Glutamatergic neuron (in vitro differentiated cells): Measurements from ENCODE around the gene CACNA1D. TPM values are rescaled to one million over a fixed set of nuclear protein-coding genes. Genes with fewer than 3 reads are reported as not detected.

Source experiments
- DNase-seq: peaks from one replicate; pipeline ENCODE4 v3.0.0; 2022
- H3K27ac Mint-ChIP-seq: one replicate; pipeline ENCODE4 v1.8.0; 2020; ENCODE audit warnings: mild to moderate bottlenecking, mixed read lengths, inconsistent platforms; ENCODE audit not compliant: unreplicated experiment
- H3K27me3 Mint-ChIP-seq: one replicate; pipeline ENCODE4 v1.8.0; 2020; ENCODE audit warnings: mild to moderate bottlenecking, moderate library complexity, mixed read lengths, inconsistent platforms; ENCODE audit not compliant: unreplicated experiment
- H3K36me3 Mint-ChIP-seq: one replicate; pipeline ENCODE4 v1.8.0; 2020; ENCODE audit warnings: mild to moderate bottlenecking, mixed read lengths, inconsistent platforms; ENCODE audit not compliant: unreplicated experiment
- H3K4me1 Mint-ChIP-seq: one replicate; pipeline ENCODE4 v1.8.0; 2020; ENCODE audit warnings: mild to moderate bottlenecking, low read depth, mixed read lengths, inconsistent platforms; ENCODE audit not compliant: unreplicated experiment
- H3K4me3 Mint-ChIP-seq: one replicate; pipeline ENCODE4 v1.8.0; 2020; ENCODE audit warnings: mild to moderate bottlenecking, mixed read lengths, inconsistent platforms; ENCODE audit not compliant: unreplicated experiment
- H3K9me3 Mint-ChIP-seq: one replicate; pipeline ENCODE4 v1.8.0; 2020; ENCODE audit warnings: mild to moderate bottlenecking, moderate library complexity, mixed read lengths, inconsistent platforms; ENCODE audit not compliant: unreplicated experiment
- total RNA-seq: library from RNA; stranded (reverse); fragmentation: NEBNext Ultra II Directional; extraction: Animal tissue kit (Norgen Biotek cat#: 25700); gene quantifications from one replicate; pipeline ENCODE4 v1.2.1, GENCODE V29; 2021; ENCODE audit not compliant: unreplicated experiment
- TF ChIP-seq, protein P1 (sequence below): fragments of 200-600 bp; sonication (generic); IDR thresholded peaks from one replicate; pipeline ENCODE4 v1.5.0; 2021; ENCODE audit not compliant: partially characterized antibody, unreplicated experiment

Gene CACNA1D
- total RNA-seq, 1 donor from 2014 or later = 5.0 TPM

DNA sequence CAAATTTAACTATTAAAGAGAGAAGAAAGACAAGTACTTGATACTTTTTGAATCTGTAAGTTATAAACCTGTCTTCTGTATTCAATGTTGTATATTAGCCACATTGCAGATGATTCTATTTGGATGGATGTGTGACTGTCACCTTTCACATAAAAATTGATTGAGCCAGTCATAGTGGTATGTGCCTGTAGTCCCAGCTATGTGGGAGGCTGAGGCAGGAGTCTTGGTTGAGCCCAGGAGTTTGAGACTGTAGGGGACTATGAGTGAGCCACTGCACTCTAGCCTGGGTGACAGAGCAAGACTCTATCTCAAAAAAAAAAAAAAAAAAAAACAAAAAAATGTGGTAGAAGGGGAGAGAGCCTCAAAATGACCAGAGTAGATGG is 12.3 kb downstream of the CACNA1D start:
- H3K4me1 Mint-ChIP-seq = no peaks in the 10 kb centered on the region
- no peaks in the 10 kb centered on the region for H3K36me3 Mint-ChIP-seq
- H3K4me3 Mint-ChIP-seq = no peak overlapping the region
- DNase-seq = no peak
- no peaks in the 10 kb centered on the region for H3K9me3 Mint-ChIP-seq
- TF ChIP-seq, protein P1, sequence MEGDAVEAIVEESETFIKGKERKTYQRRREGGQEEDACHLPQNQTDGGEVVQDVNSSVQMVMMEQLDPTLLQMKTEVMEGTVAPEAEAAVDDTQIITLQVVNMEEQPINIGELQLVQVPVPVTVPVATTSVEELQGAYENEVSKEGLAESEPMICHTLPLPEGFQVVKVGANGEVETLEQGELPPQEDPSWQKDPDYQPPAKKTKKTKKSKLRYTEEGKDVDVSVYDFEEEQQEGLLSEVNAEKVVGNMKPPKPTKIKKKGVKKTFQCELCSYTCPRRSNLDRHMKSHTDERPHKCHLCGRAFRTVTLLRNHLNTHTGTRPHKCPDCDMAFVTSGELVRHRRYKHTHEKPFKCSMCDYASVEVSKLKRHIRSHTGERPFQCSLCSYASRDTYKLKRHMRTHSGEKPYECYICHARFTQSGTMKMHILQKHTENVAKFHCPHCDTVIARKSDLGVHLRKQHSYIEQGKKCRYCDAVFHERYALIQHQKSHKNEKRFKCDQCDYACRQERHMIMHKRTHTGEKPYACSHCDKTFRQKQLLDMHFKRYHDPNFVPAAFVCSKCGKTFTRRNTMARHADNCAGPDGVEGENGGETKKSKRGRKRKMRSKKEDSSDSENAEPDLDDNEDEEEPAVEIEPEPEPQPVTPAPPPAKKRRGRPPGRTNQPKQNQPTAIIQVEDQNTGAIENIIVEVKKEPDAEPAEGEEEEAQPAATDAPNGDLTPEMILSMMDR = no peak
- H3K27me3 Mint-ChIP-seq = no peaks in the 10 kb centered on the region
- no peak overlapping the region for H3K27ac Mint-ChIP-seq

DNA sequence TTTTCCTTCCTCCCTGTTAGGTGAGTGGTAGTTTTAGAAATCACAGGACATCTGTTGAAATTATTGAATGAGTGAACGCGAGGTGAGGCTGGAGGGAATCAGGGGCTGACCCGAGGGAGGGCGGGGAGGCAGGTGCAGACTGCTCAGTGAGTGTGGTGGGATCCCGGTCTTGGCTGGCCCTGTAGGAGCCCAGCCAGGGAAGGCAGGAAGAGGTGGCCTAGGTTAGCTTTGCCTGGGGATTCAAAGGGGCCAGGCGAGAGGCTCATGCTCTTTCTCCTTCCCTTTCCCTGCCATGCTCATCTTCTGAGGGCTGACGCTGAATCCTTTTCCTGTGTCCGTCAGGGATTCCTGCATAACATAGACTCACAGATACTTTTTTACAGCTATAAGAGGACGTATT is 15.1 kb downstream of the CACNA1D start:
- no peaks in the 10 kb centered on the region for H3K27me3 Mint-ChIP-seq
- H3K36me3 Mint-ChIP-seq = no peaks in the 10 kb centered on the region
- DNase-seq = no peak
- no peaks in the 10 kb centered on the region for H3K4me1 Mint-ChIP-seq
- no peak overlapping the region for H3K27ac Mint-ChIP-seq
- H3K4me3 Mint-ChIP-seq = no peak overlapping the region
- TF ChIP-seq, protein P1 = no peak
- no peaks in the 10 kb centered on the region for H3K9me3 Mint-ChIP-seq

DNA sequence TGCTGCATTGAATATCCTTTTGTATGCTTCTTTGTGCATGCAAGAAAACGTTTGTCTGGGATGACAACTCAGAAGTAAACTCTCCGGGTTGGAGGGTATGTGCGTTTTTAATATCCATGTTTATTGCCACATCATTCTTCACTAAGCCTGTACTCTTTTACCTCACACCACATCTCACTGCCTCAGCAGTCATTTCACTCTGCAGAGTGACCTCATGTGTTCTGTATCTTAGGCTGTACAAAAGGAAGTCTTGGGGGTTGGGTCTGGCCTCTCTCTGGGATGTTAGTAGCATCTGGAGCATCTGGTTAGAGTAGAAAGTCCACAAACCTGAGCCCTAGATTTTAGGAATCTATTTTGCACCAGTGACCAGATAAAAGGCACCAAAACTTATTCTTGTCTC is 16.1 kb downstream of the CACNA1D start:
- H3K27ac Mint-ChIP-seq = no peak overlapping the region
- no peaks in the 10 kb centered on the region for H3K36me3 Mint-ChIP-seq
- no peaks in the 10 kb centered on the region for H3K4me1 Mint-ChIP-seq
- no peaks in the 10 kb centered on the region for H3K27me3 Mint-ChIP-seq
- TF ChIP-seq, protein P1 = no peak
- H3K9me3 Mint-ChIP-seq = no peaks in the 10 kb centered on the region
- no peak overlapping the region for H3K4me3 Mint-ChIP-seq
- no peak for DNase-seq

- Mint-ChIP-seq H3K4me1 (no peaks in the 10 kb centered on the region), H3K4me3 (no peak overlapping the region), H3K27me3 (no peaks in the 10 kb centered on the region), H3K9me3 (no peaks in the 10 kb centered on the region), H3K27ac (no peak overlapping the region), H3K36me3 (no peaks in the 10 kb centered on the region)
- TF ChIP-seq, protein P1 = no peak
- DNase-seq = no peak
Observed at GRCh38 chr3:53511246-53511645, 16.8 kb downstream of the CACNA1D start.

DNA sequence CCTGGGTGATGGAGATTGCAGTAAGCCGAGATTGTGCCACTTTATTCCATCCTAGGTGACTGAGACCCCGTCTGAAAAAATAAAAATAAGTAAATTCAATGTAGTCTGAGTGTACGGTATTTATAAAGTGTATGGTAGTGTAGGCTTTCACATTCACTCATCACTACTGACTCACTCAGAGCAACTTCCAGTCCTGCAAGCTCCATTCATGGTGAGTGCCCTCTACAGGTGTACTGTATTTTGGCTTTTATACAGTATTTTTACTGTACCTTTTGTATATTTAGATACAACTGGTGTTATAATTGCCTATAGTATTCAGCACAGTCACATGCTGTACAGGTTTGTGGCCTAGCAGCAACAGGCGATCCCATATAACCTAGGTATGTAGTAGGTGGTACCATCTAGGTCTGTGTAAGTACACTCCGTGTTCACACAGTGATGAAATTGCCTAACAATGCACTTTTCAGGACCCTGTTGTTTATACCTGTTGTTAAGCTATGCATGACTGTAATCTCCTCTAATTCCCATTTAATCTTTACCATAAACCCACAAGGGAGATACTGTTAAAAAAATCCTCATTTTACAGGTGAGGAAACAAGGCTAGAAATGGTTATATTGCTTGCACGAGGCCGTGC is 19.3 kb downstream of the CACNA1D start:
- TF ChIP-seq, protein P1 = no peak
- no peak for DNase-seq
- Mint-ChIP-seq H3K4me3 (no peak overlapping the region), H3K9me3 (no peaks in the 10 kb centered on the region), H3K27ac (no peak overlapping the region), H3K36me3 (no peaks in the 10 kb centered on the region), H3K4me1 (no peaks in the 10 kb centered on the region), H3K27me3 (no peaks in the 10 kb centered on the region)
